HG03575 (cell line): ENCODE data around the gene JAK2.

Source experiments
- ATAC-seq: cut with Tn5 transposase; IDR thresholded peaks from one replicate; pipeline ENCODE4 v1.9.1; 2021; ENCODE audit not compliant: unreplicated experiment, insufficient number of reproducible peaks, low FRiP score; ENCODE audit errors: extremely low read depth

The JAK2 gene

DNA sequence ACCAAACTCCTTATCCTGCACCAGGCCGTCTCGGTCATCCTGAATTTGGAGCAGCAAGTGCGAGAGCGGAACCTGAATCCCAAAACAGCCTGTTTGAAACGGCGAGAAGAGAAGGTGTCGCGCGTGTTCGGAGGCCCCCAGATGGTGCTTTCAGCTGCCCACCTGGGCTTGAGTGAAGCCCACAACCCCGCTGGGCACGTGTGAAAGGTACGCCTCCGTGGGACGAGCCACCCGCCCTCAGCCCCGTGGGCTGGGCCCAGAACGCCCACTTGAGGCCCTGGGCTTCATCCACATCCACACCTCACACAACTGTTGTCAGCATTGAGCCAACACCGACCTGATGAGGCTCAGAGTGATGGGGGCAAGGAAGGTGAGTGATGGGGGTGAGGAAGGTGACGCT, 127.6 kb downstream of the JAK2 start:
- no peak for ATAC-seq

DNA sequence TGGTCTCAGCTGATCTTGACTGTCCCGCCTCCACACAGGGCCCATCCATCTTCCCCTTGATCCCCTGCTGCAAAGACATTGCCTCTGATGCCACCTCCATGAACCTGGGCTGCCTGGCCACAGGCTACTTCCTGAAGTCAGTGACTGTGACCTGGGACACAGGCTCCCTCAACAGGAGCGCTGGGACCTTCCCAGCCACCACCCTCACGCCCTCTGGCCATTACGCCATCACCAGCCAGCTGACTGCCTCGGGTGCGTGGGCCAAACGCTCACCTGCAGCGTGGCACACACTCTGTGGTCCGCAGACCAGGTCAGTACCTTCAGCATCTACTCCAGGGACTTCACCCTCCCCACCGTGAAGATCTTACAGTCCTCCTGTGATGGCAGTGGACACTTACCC, 128.5 kb downstream of the JAK2 start:
- ATAC-seq, result no peak

DNA sequence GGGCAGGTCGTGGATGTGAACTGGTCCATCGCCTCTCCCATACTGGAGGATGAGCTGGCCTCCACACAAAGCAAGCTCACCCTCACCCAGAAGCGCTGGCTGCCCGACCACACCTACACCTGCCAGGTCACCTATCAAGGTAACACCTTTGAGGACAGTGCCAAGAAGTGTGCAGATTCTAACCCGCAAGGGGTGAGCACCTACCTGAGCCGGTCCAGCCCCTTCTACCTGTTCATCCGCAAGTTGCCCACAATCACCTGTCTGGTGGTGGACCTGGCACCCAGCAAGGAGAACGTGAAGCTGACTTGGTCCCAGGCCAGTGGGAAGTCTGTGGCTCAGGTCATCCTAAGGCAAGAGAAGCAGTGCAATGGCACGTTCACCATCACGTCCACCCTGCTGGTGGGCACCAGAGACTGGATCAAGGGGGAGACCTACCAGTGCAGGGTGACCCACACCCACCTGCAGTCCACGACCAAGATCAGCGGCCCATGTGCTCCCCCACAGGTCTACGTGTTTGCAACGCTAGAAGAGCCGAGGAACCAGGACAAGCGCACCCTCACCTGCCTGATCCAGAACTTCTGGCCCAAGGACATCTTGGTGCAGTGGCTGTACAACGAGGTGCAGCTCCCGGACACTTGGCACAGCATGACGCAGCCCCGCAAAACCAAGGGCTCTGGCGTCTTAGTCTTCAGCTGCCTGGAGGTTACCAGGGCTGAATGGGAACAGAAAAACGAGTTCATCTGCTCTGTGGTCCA, 129.1 kb downstream of the JAK2 start:
- no peak for ATAC-seq

DNA sequence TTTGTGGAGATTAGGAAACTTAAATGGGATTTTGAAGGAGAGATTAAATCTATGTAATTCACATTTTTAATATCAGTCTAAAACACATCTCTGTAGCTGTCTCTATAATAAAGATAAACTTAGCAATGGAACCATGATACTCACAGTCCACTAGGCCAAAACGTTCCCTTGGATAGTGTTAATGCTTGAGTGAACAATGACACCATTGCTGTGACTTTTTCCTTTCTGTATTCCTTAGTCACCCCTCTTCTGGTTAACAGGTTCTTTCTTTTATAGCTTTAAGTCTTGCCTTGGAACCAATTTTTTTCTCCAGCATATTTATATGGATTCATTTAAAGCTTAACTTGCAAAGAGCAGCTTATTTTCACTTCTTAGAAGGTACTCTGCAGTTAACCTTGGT, 137.0 kb downstream of the JAK2 start:
- no peak for ATAC-seq

DNA sequence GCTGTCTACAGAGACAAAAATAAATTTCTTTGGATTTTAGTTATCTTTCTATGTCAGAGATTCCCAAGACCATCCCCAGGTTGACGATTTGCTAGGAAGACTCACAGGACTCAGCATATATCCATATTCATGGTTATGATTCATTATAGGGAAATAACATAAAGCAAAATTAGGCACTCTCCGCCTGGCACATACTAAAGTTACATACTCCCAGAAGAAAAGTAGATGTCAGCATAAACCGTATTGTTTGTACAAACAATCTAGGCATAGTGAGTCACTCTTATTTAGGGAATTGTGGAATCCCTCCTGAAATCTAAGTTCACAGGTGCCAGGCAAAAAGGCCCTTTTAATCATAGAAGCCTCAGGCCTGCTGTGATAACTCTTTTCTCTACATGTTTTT, 137.4 kb downstream of the JAK2 start:
- ATAC-seq, result no peak

DNA sequence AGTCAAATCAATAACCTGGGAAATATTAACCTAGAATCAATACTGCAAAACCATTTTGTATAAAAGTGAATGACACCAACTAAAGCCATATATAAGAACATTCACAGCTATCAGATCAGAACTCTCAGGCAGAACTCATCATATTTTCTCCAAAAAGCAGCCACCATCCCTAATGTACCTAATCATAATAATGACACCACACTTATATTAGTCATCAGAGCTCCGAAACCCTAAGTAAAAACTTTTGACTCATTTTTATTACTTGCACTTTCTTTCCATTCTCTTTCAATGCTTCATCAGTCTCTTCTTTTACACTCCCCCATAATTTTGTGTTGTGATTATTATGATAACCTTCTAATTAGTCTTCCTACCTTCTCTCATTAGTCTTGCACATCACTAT, 155.1 kb downstream of the JAK2 start:
- ATAC-seq, result no peak

DNA sequence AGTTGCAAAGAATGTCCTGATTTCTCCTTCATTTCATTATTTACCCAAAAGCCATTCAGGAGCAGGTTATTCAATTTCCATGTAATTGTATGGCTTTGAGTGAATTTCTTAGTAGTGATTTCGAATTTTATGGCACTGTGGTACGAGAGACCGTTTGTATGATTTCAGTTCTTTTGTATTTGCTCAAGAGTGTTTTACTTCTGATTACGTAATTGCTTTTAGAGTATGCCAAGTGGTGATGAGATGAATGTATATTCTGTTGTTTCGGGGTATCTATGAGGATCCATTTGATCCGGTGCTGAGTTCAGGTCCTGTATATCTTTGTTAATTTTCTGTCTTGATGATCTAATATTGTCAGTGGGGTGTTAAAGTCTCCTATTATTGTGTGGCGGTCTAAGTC, 159.1 kb downstream of the JAK2 start:
- ATAC-seq, result no peak

DNA sequence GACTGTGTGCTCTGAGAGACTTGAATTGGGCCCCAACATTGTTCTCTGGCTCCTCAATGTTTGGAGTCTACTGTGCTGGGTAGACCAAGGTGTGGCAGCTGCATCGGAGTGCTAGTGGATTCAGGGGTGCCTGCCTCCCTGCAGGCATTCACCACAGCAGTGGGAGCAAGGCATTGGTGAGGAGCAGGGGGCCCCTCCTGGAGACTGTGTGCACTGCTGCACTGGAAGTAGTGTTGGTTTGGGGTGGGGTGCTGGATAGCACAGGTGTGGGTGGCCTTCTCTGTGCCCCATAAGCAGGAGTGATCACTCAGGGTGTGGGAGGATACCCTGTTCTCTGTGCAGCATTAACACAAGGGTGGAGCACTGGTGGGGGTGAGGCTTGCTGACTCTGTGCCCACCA, 161.2 kb downstream of the JAK2 start:
- no peak for ATAC-seq
